Thymus (tissue), 11 donors: ENCODE results near the gene AACS. TPM values are rescaled to one million over a fixed set of nuclear protein-coding genes. Genes with fewer than 3 reads are reported as not detected.
"Not testable (repeated sequence)": the region's sequence is repeated elsewhere in the genome, so short reads cannot be mapped to it uniquely, and the experiment has no call there.

Experiments
- DNase-seq, 9 donors: peaks; one replicate each; pipeline ENCODE4 v3.0.0-alpha.2; 2013; ENCODE audit warnings: low spot score in 9 of 9, low read depth in 6 of 9, missing footprints in 1 of 9
- H3K27ac ChIP-seq, 2 donors: one replicate each; pipeline ENCODE4 v1.5.1; 2013; ENCODE audit warnings: control low read depth in 1 of 2, low read depth in 1 of 2, low read length in 1 of 2, mild to moderate bottlenecking in 1 of 2, moderate library complexity in 1 of 2
- H3K27me3 ChIP-seq, 2 donors: one replicate each; pipeline ENCODE4 v1.5.1; 2013; ENCODE audit warnings: low read length in 1 of 2; ENCODE audit not compliant: control insufficient read depth in 2 of 2, insufficient read depth in 1 of 2
- H3K36me3 ChIP-seq, 2 donors: one replicate each; pipeline ENCODE4 v1.5.1; 2013; ENCODE audit warnings: low read length in 1 of 2, mild to moderate bottlenecking in 1 of 2, moderate library complexity in 1 of 2; ENCODE audit not compliant: control insufficient read depth in 2 of 2, insufficient read depth in 2 of 2
- H3K4me1 ChIP-seq, 2 donors: one replicate each; pipeline ENCODE4 v1.5.1; 2013; ENCODE audit warnings: low read length in 2 of 2; ENCODE audit not compliant: control insufficient read depth in 2 of 2, insufficient read depth in 2 of 2
- H3K4me3 ChIP-seq, 2 donors: one replicate each; pipeline ENCODE4 v1.5.1; 2013; ENCODE audit warnings: low read length in 2 of 2, control low read depth in 1 of 2, mild to moderate bottlenecking in 1 of 2
- H3K9me3 ChIP-seq, 2 donors: one replicate each; pipeline ENCODE4 v1.5.1; 2013; ENCODE audit warnings: low read length in 1 of 2, mild to moderate bottlenecking in 1 of 2; ENCODE audit not compliant: control insufficient read depth in 2 of 2, insufficient read depth in 1 of 2
- WGBS: extraction: QIAGEN DNeasy Blood & Tissue Kit; methylation state at CpG from one replicate; pipeline ENCODE4 v1.1.7; 2013; 5-methylcytosine and 5-hydroxymethylcytosine counted together
- polyA plus RNA-seq: library from polyadenylated mRNA; stranded (reverse); fragments of 200-250 nt; gene quantifications from one replicate; pipeline ENCODE4 v1.2.3, GENCODE V29; 2013
- total RNA-seq: library from RNA; stranded (reverse); fragments of 120-200 nt; gene quantifications from one replicate; pipeline ENCODE4 v1.2.4, GENCODE V29; 2013
- donor health status: healthy.

Gene AACS
- total and polyA plus RNA-seq, 2 donors: 10.2 to 17.0 TPM

DNA sequence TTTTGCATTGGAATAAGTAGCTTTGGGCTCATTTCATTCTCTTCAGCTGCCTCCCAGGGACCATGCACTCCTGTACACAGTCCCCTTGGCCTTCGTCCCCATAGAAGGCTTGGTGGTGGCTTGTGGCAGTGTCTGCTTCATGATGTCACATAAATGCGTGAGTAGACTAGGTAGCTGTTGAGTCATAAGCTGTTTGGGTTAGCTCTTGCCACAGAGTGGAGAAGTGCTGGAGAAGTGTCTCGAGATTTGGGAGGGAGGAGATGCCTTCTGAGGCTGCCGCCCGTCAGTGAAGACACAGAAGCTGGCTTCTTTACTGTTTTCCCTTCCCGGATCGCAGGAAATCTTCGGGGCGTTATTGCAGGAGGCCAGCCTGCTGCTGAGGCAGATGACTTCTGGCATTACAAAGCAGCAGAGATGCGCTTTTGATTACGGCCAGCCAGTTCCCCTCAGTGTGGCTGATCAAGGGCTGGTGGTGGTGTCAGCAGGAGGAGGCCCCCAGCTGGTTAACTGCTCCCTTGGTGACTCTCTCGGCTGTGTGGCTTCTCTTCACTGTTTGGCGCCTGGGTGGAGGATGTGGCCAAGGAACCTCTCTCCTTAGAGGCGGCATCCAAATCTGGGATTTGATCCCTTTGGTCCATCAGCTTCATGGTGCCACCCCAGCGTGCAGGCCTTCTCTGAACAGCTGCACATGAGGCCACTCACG, 67.6 kb downstream of the AACS start:
- 95% methylated on average over 16 of the region's 16 CpGs for WGBS
- Histone ChIP-seq H3K9me3 (no peaks in the 10 kb centered on the region), H3K4me1 (no peaks in the 10 kb centered on the region), H3K36me3 (peaks cover 4 to 25% of the 10 kb centered on the region in 2 donors), H3K4me3 (no peak overlapping the region), H3K27ac (no peak overlapping the region), H3K27me3 (no peaks in the 10 kb centered on the region)
- DNase-seq: no peak

DNA sequence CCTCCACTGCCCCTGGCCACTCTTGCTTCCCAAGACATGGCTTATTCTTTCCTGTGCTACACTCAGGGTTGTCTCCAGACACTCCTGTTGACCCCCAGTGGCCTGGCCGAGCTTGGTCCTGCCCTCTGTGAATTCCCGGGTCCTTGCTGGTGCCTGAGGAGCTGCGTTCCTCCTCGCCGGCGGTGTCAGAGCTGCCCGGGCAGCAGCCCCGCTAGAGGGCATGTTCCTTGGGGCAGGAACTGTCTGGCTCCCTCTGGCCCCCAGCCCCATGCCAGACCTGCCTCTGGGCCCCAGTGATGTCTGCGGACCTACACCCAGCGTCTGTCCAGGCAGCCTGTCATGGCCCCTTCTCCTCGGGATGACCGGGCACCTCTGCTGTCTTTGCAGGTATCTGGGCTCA, 68.4 kb downstream of the AACS start:
- DNase-seq: no peak
- Histone ChIP-seq H3K27me3 (no peaks in the 10 kb centered on the region), H3K9me3 (no peaks in the 10 kb centered on the region), H3K27ac (no peak overlapping the region), H3K4me3 (no peak overlapping the region), H3K4me1 (no peaks in the 10 kb centered on the region), H3K36me3 (peaks cover 4 to 26% of the 10 kb centered on the region in 2 donors)
- WGBS: 98% methylated on average over 12 of the region's 12 CpGs

DNA sequence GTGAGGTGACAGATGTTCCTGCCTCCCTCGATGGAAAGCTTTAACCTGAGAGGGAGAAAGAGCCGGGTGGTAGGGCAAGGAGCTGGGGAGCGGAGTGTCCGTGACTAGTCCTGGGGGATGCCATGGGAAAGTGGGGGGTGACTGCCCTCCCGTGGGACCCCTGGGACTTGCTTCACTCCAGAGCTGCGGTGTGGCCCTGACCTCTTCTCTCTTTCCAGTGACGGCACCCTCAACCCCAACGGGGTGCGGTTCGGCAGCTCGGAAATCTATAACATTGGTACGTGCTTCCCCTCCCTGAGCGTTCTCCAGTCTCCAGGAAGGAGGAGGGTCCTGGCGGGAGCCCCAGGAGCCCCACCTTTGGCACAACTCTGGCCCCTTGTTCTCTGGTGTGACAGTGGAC, 69.3 kb downstream of the AACS start:
- Histone ChIP-seq H3K27ac (no peak overlapping the region), H3K9me3 (no peaks in the 10 kb centered on the region), H3K4me3 (no peak overlapping the region), H3K4me1 (no peaks in the 10 kb centered on the region), H3K27me3 (no peaks in the 10 kb centered on the region), H3K36me3 (peaks cover 4 to 26% of the 10 kb centered on the region in 2 donors)
- no peak for DNase-seq
- WGBS: 96% methylated on average over 14 of the region's 14 CpGs

DNA sequence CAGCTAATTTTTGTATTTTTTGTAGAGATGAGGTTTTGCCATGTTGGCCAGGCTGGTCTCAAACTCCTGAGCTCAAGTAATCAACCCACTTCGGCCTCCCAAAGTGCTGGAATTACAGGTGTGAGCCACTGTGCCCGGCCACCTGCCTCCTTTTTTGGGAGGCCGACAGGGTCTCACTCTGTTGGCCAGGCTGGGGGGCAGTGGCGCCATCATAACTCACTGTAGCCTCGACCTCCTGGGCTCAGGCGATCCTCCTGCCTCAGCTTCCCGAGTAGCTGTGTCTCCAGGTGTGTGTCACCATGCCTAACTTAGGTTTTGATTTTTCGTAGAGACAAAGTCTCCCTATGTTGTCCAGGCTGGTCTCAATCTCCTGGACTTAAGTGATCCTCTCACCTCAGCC, 70.7 kb downstream of the AACS start:
- Histone ChIP-seq H3K9me3 (no peaks in the 10 kb centered on the region), H3K27ac (no peak overlapping the region), H3K36me3 (peaks cover 4 to 26% of the 10 kb centered on the region in 2 donors), H3K4me3 (no peak overlapping the region), H3K27me3 (no peaks in the 10 kb centered on the region), H3K4me1 (no peaks in the 10 kb centered on the region)
- 96% methylated on average over 8 of the region's 8 CpGs for WGBS
- DNase-seq: no peak

DNA sequence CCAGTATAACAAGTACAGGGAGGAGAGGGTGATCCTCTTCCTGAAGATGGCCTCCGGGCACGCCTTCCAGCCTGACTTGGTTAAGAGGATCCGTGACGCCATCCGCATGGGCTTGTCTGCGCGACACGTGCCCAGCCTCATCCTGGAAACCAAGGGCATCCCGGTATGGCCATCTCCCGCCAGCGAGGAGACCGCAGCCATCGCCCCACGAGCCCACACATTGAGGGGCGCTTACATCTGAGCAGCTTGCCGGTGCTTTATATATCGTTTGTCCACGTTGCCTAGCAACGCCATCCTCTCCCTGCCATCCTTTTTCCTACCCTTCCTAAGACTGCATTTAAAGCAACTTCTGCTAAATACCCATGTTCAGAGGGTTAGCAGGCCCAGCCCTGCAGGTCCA, 71.5 kb downstream of the AACS start:
- Histone ChIP-seq H3K36me3 (peaks cover 4 to 26% of the 10 kb centered on the region in 2 donors), H3K27me3 (no peaks in the 10 kb centered on the region), H3K4me1 (no peaks in the 10 kb centered on the region), H3K4me3 (no peak overlapping the region), H3K9me3 (no peaks in the 10 kb centered on the region), H3K27ac (no peak overlapping the region)
- DNase-seq: no peak
- WGBS: 98% methylated on average over 19 of the region's 19 CpGs

DNA sequence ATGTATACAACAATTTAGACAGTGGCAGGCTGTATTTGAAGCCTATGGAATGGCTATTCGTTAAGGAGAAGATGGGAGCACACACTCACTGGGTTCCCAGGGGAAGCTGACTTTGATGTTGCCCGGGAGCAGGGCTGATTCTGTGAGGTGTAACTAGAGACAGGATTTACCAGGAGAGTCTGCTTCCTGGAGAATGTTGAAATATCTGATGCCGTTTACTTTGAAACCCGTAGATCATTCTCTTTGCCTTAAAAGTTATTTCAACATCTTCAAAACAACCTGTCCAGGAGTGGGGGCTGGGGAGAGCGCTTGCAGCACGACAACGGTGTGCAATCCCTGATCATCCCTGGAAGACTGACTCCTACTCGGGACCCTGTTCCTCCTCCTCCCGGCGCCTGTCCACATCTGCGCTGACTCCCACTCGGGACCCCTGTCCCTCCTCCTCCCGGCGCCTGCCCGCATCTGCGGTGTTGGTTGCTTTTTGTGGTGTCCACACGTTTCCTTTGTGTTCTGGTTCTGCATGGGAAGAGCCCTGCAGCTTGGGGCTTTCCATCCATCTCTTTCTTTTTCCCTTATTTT, 72.6 kb downstream of the AACS start:
- no peak overlapping the region for H3K27ac ChIP-seq
- 98% methylated on average over 17 of the region's 17 CpGs for WGBS
- no peaks in the 10 kb centered on the region for H3K27me3 ChIP-seq
- no peaks in the 10 kb centered on the region for H3K4me1 ChIP-seq
- no peak overlapping the region for H3K4me3 ChIP-seq
- H3K9me3 ChIP-seq: no peaks in the 10 kb centered on the region
- H3K36me3 ChIP-seq: peaks cover 4 to 23% of the 10 kb centered on the region in 2 donors
- DNase-seq: no peak

DNA sequence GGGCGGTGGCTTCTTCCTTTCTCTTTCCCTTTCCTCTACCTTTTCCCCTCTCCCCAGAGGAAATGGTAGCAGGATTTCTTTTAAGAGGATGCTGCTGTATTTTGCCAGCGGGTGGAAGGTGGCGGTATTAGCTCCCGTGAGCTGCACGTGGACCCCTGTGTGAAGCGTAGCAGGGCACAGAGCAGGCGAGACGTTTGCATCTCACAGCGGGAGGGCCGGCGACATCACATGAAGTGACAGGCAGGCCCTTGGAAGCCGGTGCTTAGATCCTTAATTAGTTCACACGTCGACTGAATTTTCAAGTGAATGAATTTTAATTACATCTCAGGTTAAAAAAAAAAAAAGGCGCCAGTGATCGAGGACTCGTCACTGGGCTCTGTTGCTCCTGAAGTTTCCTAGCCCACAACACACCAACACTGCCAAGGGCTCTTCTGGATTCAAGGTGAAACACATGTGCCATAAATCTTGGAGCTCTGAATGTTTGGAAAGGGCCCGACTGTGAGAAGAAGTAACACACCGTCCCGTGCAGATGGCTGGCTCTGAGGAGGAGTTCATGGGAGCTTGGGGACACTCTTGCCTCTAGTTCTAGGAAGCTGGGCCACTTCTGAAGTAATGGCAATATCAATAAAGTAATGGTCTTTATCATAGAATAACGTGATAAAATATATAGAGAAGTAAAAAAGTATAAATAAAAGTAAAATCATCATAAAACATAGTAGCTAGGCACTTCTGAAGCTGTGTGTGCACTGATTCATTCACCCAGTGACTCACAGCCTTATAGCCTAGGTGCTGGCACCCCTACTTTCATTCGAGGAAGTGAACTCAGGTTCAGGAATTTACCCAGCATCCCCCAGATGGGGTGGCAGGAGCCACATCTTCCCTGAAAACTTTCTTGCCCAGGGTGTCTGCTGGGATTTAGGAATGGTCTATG, 75.3 kb downstream of the AACS start:
- H3K27ac ChIP-seq: no peak overlapping the region
- no peak overlapping the region for H3K4me3 ChIP-seq
- H3K4me1 ChIP-seq: no peaks in the 10 kb centered on the region
- DNase-seq: no peak
- WGBS: 94% methylated on average over 22 of the region's 22 CpGs
- peaks cover 0 to 13% of the 10 kb centered on the region in 2 donors for H3K36me3 ChIP-seq
- no peaks in the 10 kb centered on the region for H3K9me3 ChIP-seq
- H3K27me3 ChIP-seq: no peaks in the 10 kb centered on the region

DNA sequence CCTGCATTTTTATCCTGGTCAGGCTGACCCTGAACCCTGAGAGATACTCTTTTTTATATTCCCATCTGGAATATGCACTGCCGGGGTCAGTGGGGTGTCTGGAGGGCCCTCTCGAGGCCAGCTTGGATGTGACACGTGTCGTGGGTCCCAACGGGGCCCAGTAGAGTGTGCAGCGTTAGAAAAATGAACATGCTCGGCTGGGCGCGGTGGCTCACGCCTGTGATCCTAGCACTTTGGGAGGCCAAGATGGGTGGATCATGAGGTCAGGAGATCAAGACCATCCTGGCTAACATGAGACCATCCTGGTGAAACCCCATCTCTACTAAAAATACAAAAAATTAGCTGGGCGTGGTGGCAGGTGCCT, 76.0 kb downstream of the AACS start:
- H3K9me3 ChIP-seq, H3K4me1 ChIP-seq, H3K4me3 ChIP-seq, DNase-seq, H3K27ac ChIP-seq, H3K27me3 ChIP-seq: not testable (repeated sequence)
- WGBS: 98% methylated on average over 11 of the region's 11 CpGs
- peaks cover 0 to 13% of the 10 kb centered on the region in 2 donors for H3K36me3 ChIP-seq

DNA sequence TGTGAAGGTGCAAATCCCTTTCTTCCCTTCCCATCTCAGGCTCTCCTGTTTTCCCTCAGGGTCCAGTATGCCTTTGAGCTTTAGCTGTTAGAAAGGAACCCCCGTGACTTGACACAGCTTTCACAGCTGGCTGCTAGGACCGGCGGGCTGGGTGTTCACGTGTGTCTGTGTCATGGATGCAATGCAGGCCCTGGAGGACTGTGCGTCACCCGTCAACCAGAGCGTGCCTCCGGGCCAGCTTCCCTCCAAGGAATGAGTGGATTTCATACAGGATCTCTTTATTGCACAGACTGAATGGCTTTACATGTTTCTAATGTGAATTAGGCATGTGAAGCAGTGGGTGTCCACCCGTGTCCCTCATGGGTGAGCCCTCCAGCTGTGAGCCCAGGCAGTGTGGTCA, 77.4 kb downstream of the AACS start:
- Histone ChIP-seq H3K27me3 (no peaks in the 10 kb centered on the region), H3K27ac (no peak overlapping the region), H3K4me3 (no peak overlapping the region), H3K36me3 (peaks cover 0 to 6% of the 10 kb centered on the region in 2 donors), H3K9me3 (no peaks in the 10 kb centered on the region), H3K4me1 (no peaks in the 10 kb centered on the region)
- WGBS: 97% methylated on average over 9 of the region's 9 CpGs
- DNase-seq: no peak
